Mucosa of descending colon (tissue), 3 donors: ENCODE results near the gene DRC7. TPM values are rescaled to one million over a fixed set of nuclear protein-coding genes. Genes with fewer than 3 reads are reported as not detected.

ENCODE experiments used
- ATAC-seq: fragments of 200-7000 bp; cut with Tn5 transposase; one replicate; pipeline ENCODE4 v1.9.1; 2020; ENCODE audit warnings: mild to moderate bottlenecking, moderate library complexity
- DNase-seq, 3 donors: peaks; one replicate each; pipeline ENCODE4 v3.0.0-alpha.2; 2020
- H3K36me3 ChIP-seq: fragments of 200-600 bp; one replicate; pipeline ENCODE4 v1.8.0; 2021; ENCODE audit warnings: low read depth, mild to moderate bottlenecking
- H3K4me1 ChIP-seq: fragments of 200-600 bp; one replicate; pipeline ENCODE4 v1.8.0; 2021; ENCODE audit warnings: low read depth, mild to moderate bottlenecking
- H3K4me3 ChIP-seq: fragments of 200-600 bp; one replicate; pipeline ENCODE4 v1.8.0; 2021; ENCODE audit warnings: mild to moderate bottlenecking
- H3K9me3 ChIP-seq: fragments of 200-600 bp; one replicate; pipeline ENCODE4 v1.8.0; 2021; ENCODE audit warnings: mild to moderate bottlenecking
- intact Hi-C, 2 donors: fragments of 100-400 bp; cut with DNase I in 1 of 2; cut with micrococcal nuclease in 1 of 2; formaldehyde crosslinking; loops; one replicate each; pipeline versions ENCODE4 v1.11.0 to v1.11.1; 2022; cut with DNase I, micrococcal nuclease
- total RNA-seq, 3 donors: library from RNA; stranded (reverse); fragmentation: NEBNext Ultra II Directional in 2 of 3; extraction: Animal tissue kit (Norgen Biotek cat#: 25700) in 2 of 3; gene quantifications; one replicate each; pipeline versions ENCODE4 v1.2.1 to v1.2.4, GENCODE V29; 2021 to 2023
- TF ChIP-seq, protein P1 (sequence below): fragments of 200-600 bp; IDR thresholded peaks from one replicate; pipeline ENCODE4 v1.8.0; 2022; ENCODE audit warnings: antibody characterized with exemption, mild to moderate bottlenecking
- donor health status: DM: no; HTN: no; CAD: no; lungs with moderate emphysema.
- donor health status: DM: no; HTN: no; CAD: no.
- donor health status: DM: no; HTN: yes; CAD: no.

The DRC7 gene
- total RNA-seq, 3 donors from 2014 or later = not detected

DNA sequence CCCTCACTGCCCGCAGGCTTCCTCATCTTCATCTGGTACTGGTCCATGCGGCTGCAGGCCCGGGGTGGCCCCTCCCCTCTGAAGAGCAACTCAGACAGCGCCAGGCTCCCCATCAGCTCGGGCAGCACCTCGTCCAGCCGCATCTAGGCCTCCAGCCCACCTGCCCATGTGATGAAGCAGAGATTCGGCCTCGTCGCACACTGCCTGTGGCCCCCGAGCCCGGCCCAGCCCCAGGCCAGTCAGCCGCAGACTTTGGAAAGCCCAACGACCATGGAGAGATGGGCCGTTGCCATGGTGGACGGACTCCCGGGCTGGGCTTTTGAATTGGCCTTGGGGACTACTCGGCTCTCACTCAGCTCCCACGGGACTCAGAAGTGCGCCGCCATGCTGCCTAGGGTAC, 31.2 kb upstream of the DRC7 start:
- Histone ChIP-seq H3K9me3 (no peaks in the 10 kb centered on the region), H3K4me3 (no peak overlapping the region), H3K36me3 (no peaks in the 10 kb centered on the region), H3K4me1 (no peaks in the 10 kb centered on the region)
- intact Hi-C loops = no loop called here
- TF ChIP-seq, protein P1, sequence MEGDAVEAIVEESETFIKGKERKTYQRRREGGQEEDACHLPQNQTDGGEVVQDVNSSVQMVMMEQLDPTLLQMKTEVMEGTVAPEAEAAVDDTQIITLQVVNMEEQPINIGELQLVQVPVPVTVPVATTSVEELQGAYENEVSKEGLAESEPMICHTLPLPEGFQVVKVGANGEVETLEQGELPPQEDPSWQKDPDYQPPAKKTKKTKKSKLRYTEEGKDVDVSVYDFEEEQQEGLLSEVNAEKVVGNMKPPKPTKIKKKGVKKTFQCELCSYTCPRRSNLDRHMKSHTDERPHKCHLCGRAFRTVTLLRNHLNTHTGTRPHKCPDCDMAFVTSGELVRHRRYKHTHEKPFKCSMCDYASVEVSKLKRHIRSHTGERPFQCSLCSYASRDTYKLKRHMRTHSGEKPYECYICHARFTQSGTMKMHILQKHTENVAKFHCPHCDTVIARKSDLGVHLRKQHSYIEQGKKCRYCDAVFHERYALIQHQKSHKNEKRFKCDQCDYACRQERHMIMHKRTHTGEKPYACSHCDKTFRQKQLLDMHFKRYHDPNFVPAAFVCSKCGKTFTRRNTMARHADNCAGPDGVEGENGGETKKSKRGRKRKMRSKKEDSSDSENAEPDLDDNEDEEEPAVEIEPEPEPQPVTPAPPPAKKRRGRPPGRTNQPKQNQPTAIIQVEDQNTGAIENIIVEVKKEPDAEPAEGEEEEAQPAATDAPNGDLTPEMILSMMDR = no peak
- DNase-seq (no peak), ATAC-seq (no peak)

DNA sequence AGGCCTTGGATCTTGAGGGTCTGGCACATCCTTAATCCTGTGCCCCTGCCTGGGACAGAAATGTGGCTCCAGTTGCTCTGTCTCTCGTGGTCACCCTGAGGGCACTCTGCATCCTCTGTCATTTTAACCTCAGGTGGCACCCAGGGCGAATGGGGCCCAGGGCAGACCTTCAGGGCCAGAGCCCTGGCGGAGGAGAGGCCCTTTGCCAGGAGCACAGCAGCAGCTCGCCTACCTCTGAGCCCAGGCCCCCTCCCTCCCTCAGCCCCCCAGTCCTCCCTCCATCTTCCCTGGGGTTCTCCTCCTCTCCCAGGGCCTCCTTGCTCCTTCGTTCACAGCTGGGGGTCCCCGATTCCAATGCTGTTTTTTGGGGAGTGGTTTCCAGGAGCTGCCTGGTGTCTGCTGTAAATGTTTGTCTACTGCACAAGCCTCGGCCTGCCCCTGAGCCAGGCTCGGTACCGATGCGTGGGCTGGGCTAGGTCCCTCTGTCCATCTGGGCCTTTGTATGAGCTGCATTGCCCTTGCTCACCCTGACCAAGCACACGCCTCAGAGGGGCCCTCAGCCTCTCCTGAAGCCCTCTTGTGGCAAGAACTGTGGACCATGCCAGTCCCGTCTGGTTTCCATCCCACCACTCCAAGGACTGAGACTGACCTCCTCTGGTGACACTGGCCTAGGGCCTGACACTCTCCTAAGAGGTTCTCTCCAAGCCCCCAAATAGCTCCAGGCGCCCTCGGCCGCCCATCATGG, 30.5 kb upstream of the DRC7 start:
- DNase-seq (no peak), ATAC-seq (no peak)
- H3K4me3 ChIP-seq = no peak overlapping the region
- intact Hi-C loops = no loop called here
- TF ChIP-seq, protein P1 = no peak
- H3K4me1 ChIP-seq = no peaks in the 10 kb centered on the region
- no peaks in the 10 kb centered on the region for H3K36me3 ChIP-seq
- no peaks in the 10 kb centered on the region for H3K9me3 ChIP-seq

DNA sequence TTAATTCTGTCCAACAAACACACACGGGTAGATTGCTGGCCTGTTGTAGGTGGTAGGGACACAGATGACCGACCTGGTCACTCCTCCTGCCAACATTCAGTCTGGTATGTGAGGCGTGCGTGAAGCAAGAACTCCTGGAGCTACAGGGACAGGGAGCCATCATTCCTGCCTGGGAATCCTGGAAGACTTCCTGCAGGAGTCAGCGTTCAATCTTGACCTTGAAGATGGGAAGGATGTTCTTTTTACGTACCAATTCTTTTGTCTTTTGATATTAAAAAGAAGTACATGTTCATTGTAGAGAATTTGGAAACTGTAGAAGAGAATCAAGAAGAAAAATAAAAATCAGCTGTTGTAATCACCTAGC, 30.0 kb upstream of the DRC7 start:
- TF ChIP-seq, protein P1 = no peak
- Histone ChIP-seq H3K4me3 (no peak overlapping the region), H3K4me1 (no peaks in the 10 kb centered on the region), H3K36me3 (no peaks in the 10 kb centered on the region), H3K9me3 (no peaks in the 10 kb centered on the region)
- ATAC-seq (no peak), DNase-seq (no peak)
- intact Hi-C loops = no loop called here

DNA sequence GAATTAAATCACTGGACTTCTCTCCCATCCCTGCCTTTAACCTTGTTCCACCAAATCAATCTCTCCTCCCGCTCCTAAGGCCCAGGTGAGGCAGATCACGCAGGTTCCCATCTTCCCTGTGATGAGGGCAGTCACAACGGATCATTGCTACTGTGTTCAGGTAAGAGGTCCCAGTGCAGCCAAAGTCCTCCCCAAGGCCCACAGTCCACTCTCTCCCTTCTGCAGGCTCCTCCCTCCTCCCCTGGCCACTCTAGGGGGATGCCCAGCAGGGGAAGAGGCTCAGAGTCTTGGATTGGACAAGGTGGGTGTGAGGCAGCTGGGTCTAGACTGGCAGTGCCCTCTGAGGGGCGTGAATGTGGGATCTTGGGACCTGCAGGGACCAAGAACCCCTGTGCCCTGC, 29.1 kb upstream of the DRC7 start:
- H3K4me3 ChIP-seq = no peak overlapping the region
- H3K4me1 ChIP-seq = no peaks in the 10 kb centered on the region
- no peaks in the 10 kb centered on the region for H3K9me3 ChIP-seq
- intact Hi-C loops = no loop called here
- no peak for DNase-seq
- TF ChIP-seq, protein P1 = no peak
- no peaks in the 10 kb centered on the region for H3K36me3 ChIP-seq
- no peak for ATAC-seq

DNA sequence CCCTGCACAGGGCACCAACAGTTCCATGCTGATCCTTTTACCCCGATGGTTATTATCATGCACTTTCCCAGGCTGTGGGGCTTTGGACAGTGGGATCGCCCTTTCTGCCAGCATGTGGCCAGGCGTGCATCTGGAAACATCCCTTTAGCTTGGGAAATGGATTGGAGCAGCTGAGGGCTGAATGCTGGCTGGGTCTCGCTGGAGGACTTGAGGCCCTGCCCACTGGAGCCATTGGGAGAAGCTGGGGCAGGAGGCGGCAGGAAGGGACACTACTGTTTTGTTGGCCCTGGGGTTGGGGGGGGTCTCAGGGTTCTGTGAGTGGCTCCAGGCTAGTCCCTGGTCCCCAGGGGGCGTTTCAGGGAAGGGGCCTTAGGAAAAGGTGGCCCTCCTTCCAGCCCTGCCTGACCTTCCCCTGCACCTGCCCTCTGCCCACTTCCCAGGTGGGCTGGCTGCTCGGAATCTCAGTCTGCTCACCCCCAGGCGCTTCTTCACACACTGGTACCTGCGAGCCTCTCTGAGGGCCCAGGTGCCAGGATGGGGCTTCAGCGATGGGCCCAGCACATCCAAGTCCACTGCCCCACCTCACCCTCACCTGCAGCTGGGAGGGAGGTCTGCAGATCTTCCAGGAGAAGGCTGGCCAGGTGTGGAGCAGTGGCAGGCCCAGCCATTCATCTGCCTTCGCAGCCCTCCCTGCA, 28.1 kb upstream of the DRC7 start:
- no peak overlapping the region for H3K4me3 ChIP-seq
- no peaks in the 10 kb centered on the region for H3K4me1 ChIP-seq
- no peaks in the 10 kb centered on the region for H3K36me3 ChIP-seq
- no peaks in the 10 kb centered on the region for H3K9me3 ChIP-seq
- no peak for ATAC-seq
- no peak for DNase-seq
- intact Hi-C loops = no loop called here
- TF ChIP-seq, protein P1 = no peak
